HCT116 (cell line): ENCODE measurements around the gene PMAIP1.

Experiments
- ATF3 ChIP-seq: IDR thresholded peaks from 2 replicates; pipeline ENCODE4 v1.6.1; 2012
- CEBPB ChIP-seq: IDR thresholded peaks from 2 replicates; pipeline ENCODE4 v1.6.1; 2012; ENCODE audit warnings: low read depth
- CTCF ChIP-seq, 3 experiments: fragments of 200-600 bp in 1 of 3; sonication (generic) in 1 of 3; IDR thresholded peaks in 2 of 3; conservative IDR thresholded peaks in 1 of 3; 2 replicates each; pipeline ENCODE4 v1.5.1; 2012 to 2017; ENCODE audit warnings: low read depth in 2 of 3, low read length in 2 of 3, antibody characterized with exemption in 1 of 3, borderline replicate concordance in 1 of 3, control low read depth in 1 of 3, mild to moderate bottlenecking in 1 of 3, mixed read lengths in 1 of 3, mixed run types in 1 of 3, moderate library complexity in 1 of 3; ENCODE audit not compliant: insufficient read depth in 1 of 3
- EGR1 ChIP-seq: IDR thresholded peaks from 2 replicates; pipeline ENCODE4 v1.6.1; 2012; ENCODE audit warnings: low read depth
- ELF1 ChIP-seq: IDR thresholded peaks from 2 replicates; pipeline ENCODE4 v1.6.1; 2012; ENCODE audit warnings: low read depth, borderline replicate concordance
- EZH2 ChIP-seq: fragments of 200-600 bp; sonication (generic); IDR thresholded peaks from 2 replicates; pipeline ENCODE4 v1.6.1; 2017; ENCODE audit warnings: antibody characterized with exemption, mixed run types
- MAX ChIP-seq: IDR thresholded peaks from 2 replicates; pipeline ENCODE4 v1.6.1; 2012
- POLR2A ChIP-seq: IDR thresholded peaks from 2 replicates; pipeline ENCODE4 v1.7.0; 2011; ENCODE audit warnings: borderline replicate concordance; ENCODE audit not compliant: insufficient read depth, insufficient read length; ENCODE audit errors: extremely low read depth
- POLR2AphosphoS5 ChIP-seq: IDR thresholded peaks from 2 replicates; pipeline ENCODE4 v1.6.1; 2011; ENCODE audit warnings: mild to moderate bottlenecking, low read depth, low read length, moderate library complexity
- REST ChIP-seq: IDR thresholded peaks from 2 replicates; pipeline ENCODE4 v1.6.1; 2012; ENCODE audit warnings: low read depth
- SIN3A ChIP-seq: IDR thresholded peaks from 2 replicates; pipeline ENCODE4 v1.6.1; 2012; ENCODE audit warnings: low read depth

DNA sequence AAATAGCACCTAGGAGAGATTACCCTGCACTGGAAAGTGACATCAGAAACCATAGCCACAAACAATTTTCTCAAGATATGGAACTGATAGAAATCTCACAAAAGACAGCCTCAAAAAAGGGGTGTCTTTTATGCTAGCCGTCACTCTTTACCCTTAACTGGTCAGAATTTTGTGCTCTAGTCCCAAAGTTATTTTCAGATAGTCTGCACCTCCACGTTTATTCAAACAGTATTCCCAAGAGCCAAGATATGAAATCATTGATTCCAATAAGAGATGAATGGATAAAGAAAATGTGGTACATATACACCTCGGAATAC is 23.5 kb upstream of the PMAIP1 start:
- TF ChIP-seq CTCF (IDR thresholded peaks at IDR 0.05 in 2 of 3, conservative IDR thresholded peaks at IDR 0.05 in 1 of 3; ENCODE audit: borderline replicate concordance in 1 of 3, insufficient read depth in 1 of 3, low read depth in 2 of 3, low read length in 2 of 3) (no peak), POLR2AphosphoS5 (no peak), POLR2A (no peak), EGR1 (no peak), SIN3A (no peak), ATF3 (no peak), MAX (no peak), REST (no peak), EZH2 (no peak), ELF1 (no peak), CEBPB (no peak)
